ENCODE measurements around the gene SMARCA1. TPM values are rescaled to one million over a fixed set of nuclear protein-coding genes. Genes with fewer than 3 reads are reported as not detected.

Gene SMARCA1
- total and polyA plus RNA-seq, 2 of the 4 experiments (the other 2 are of a cell fraction) = 31.0 to 32.8 TPM

GRCh38 chrX:129472116-129472515 lies 51.2 kb downstream of the SMARCA1 start:
- POLR2A ChIA-PET (ENCODE audit: unreplicated experiment) = no interaction called here
- dilution Hi-C loops (cut with HindIII; ENCODE audit: low sequenced_read_pairs, unreplicated experiment) = no loop called here

More at GRCh38 chrX:129472116-129472515, 51.2 kb downstream of the SMARCA1 start:
- Histone ChIP-seq H3K9ac (ENCODE audit: low read depth, low read length) (no peak overlapping the region), H2AFZ (replicated peaks; ENCODE audit: low read length, poor library complexity) (no peak overlapping the region), H4K5ac (ENCODE audit: low read depth, low read length) (no peak overlapping the region), H3K9me1 (ENCODE audit: insufficient read depth, low read length) (no peaks in the 10 kb centered on the region), H3K18ac (ENCODE audit: low read depth, low read length) (no peak overlapping the region), H4K20me1 (ENCODE audit: insufficient read depth, low read length) (no peaks in the 10 kb centered on the region), H3K27ac (ENCODE audit: insufficient read depth, low read length) (no peak overlapping the region), H3K79me1 (ENCODE audit: low read depth in 1 of 2, low read length in 2 of 2) (0 out of 4 replicates have a peak, but pooled peaks cover 0 to 4% of the 10 kb centered on the region in 2 experiments), H3K4me2 (ENCODE audit: low read depth, low read length) (no peak overlapping the region), H3K4me1 (ENCODE audit: control insufficient read depth, insufficient read depth, low read length) (no peaks in the 10 kb centered on the region), H3K56ac (ENCODE audit: extremely low read depth, insufficient read depth, low read length) (no peak overlapping the region), H2AK5ac (ENCODE audit: low read depth, low read length) (no peak overlapping the region), H3K4me3 (ENCODE audit: insufficient read depth, low read depth, low read length) (no peak overlapping the region), H2BK20ac (ENCODE audit: low read depth, low read length) (no peak overlapping the region), H4K91ac (ENCODE audit: insufficient read depth, low read depth, low read length) (no peak overlapping the region), H3K9me3 (ENCODE audit: control insufficient read depth, insufficient read depth, low read length) (no peaks in the 10 kb centered on the region), H3K27me3 (ENCODE audit: control insufficient read depth, insufficient read depth, low read length) (no peaks in the 10 kb centered on the region), H2BK5ac (ENCODE audit: low read depth, low read length, poor library complexity, severe bottlenecking) (no peak overlapping the region), H2AK9ac (replicated peaks; ENCODE audit: low read depth, low read length, poor library complexity) (no peak overlapping the region), H4K8ac (ENCODE audit: low read depth in 2 of 2, low read length in 2 of 2) (no peak overlapping the region), H3K23ac (ENCODE audit: low read depth, low read length) (no peak overlapping the region), H2BK120ac (ENCODE audit: low read depth, low read length) (no peak overlapping the region), H3K36me3 (ENCODE audit: control insufficient read depth, insufficient read depth, low read length) (peaks cover 9% of the 10 kb centered on the region), H3K14ac (replicated peaks; ENCODE audit: low read depth, low read length) (no peak overlapping the region), H3K4ac (ENCODE audit: low read depth, low read length) (no peak overlapping the region), H2BK15ac (ENCODE audit: low read depth, low read length) (no peak overlapping the region)
- BruUV-seq (replicated peaks) = no TSS peak
- no CpG with 5 or more reads among the region's 1 CpG for WGBS, 2 experiments (ENCODE audit: extremely low coverage in 2 of 2, insufficient read length in 1 of 2)
- CTCF ChIA-PET = interaction anchor here (1.0 kb wide), 1 partner anchor 9 kb away, joined by 4 read pairs; no protein-coding TSS in a partner anchor
- ATAC-seq (ENCODE audit: low read depth) (no peak), DNase-seq (peak; percentile 25)
- intact Hi-C loops (cut with micrococcal nuclease) (no loop called here), in situ Hi-C loops (cut with MboI; ENCODE audit: low sequenced_read_pairs) (no loop called here)
- TF ChIP-seq ELK1 (IDR thresholded peaks at IDR 0.05; ENCODE audit: borderline replicate concordance, low read depth, low read length) (no peak), BHLHE40 (IDR thresholded peaks at IDR 0.05; ENCODE audit: low read depth, low read length) (no peak), FOS (IDR thresholded peaks at IDR 0.05; ENCODE audit: low read depth, low read length) (no peak), CEBPB (IDR thresholded peaks at IDR 0.05; ENCODE audit: low read depth, low read length) (no peak), NFE2L2 (IDR thresholded peaks at IDR 0.05; ENCODE audit: low read depth, low read length) (no peak), RAD21 (IDR thresholded peaks at IDR 0.05; ENCODE audit: low read length) (no peak), MAFK (IDR thresholded peaks at IDR 0.05; ENCODE audit: low read depth, low read length) (no peak), RFX5 (IDR thresholded peaks at IDR 0.05; ENCODE audit: low read depth, low read length) (no peak), POLR2A (IDR thresholded peaks at IDR 0.05; ENCODE audit: low read depth, low read length) (no peak), SMC3 (IDR thresholded peaks at IDR 0.05; ENCODE audit: low read depth, low read length) (no peak)
- TF ChIP-seq, protein P1, sequence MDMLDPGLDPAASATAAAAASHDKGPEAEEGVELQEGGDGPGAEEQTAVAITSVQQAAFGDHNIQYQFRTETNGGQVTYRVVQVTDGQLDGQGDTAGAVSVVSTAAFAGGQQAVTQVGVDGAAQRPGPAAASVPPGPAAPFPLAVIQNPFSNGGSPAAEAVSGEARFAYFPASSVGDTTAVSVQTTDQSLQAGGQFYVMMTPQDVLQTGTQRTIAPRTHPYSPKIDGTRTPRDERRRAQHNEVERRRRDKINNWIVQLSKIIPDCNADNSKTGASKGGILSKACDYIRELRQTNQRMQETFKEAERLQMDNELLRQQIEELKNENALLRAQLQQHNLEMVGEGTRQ (IDR thresholded peaks at IDR 0.05; ENCODE audit: low read depth, low read length) = no peak

Measured in IMR-90 (cell line).